SK-N-SH (cell line): ENCODE data around the gene CASZ1. TPM values are rescaled to one million over a fixed set of nuclear protein-coding genes. Genes with fewer than 3 reads are reported as not detected.

Source experiments
- CTCF ChIA-PET: fragments of 300-600, 350-600 bp; formaldehyde crosslinking; extraction: SDS; loops from one replicate; lab custom pipeline; 2021; lab: Yijun Ruan, JAX
- POLR2A ChIA-PET: fragments of 350-600 bp; sonication (Branson Sonifier 250); formaldehyde crosslinking; extraction: SDS; loops from one replicate; lab custom pipeline; 2020; ENCODE audit warnings: antibody characterized with exemption, inconsistent platforms; lab: Yijun Ruan, JAX
- DNase-seq: peaks from one replicate; pipeline ENCODE4 v3.0.0; 2012
- H2AFZ ChIP-seq: fragments of 200-600 bp; sonication (generic); 2 replicates; pipeline ENCODE4 v1.8.1; 2016; ENCODE audit warnings: antibody characterized with exemption, mild to moderate bottlenecking, low read depth
- H3F3A ChIP-seq: fragments of 200-600 bp; sonication (generic); replicated peaks from 2 replicates; pipeline ENCODE3; 2016; ENCODE audit warnings: antibody characterized with exemption, mild to moderate bottlenecking; ENCODE audit not compliant: insufficient read depth
- H3K27ac ChIP-seq, 2 experiments: fragments of 200-500 bp in 1 of 2; fragments of 200-600 bp in 1 of 2; sonication (Bioruptor generic) in 1 of 2; sonication (generic), shearing (Covaris generic) in 1 of 2; 2 replicates each; pipeline versions ENCODE4 v1.5.1 to v1.6.1; 2014 to 2016; ENCODE audit warnings: low read depth in 2 of 2, inconsistent platforms in 1 of 2, low read length in 1 of 2, mild to moderate bottlenecking in 1 of 2, mixed read lengths in 1 of 2
- H3K27me3 ChIP-seq: fragments of 200-600 bp; sonication (generic), shearing (Covaris generic); 2 replicates; pipeline ENCODE4 v1.6.1; 2016; ENCODE audit warnings: mixed run types; ENCODE audit not compliant: insufficient read depth
- H3K36me3 ChIP-seq, 2 experiments: fragments of 200-500 bp in 1 of 2; fragments of 200-600 bp in 1 of 2; sonication (Bioruptor generic) in 1 of 2; sonication (generic) in 1 of 2; replicated peaks in 1 of 2; 2 replicates each; pipeline versions ENCODE3 to v1.5.1; 2014 to 2016; ENCODE audit warnings: low read length in 1 of 2, mild to moderate bottlenecking in 1 of 2; ENCODE audit not compliant: insufficient read depth in 2 of 2, control insufficient read depth in 1 of 2
- H3K4me1 ChIP-seq, 2 experiments: fragments of 200-500 bp in 1 of 2; fragments of 200-600 bp in 1 of 2; sonication (Bioruptor generic) in 1 of 2; sonication (generic), shearing (Covaris generic) in 1 of 2; 2 replicates each; pipeline versions ENCODE4 v1.5.1 to v1.6.1; 2014 to 2016; ENCODE audit warnings: low read depth in 1 of 2, low read length in 1 of 2, mixed run types in 1 of 2; ENCODE audit not compliant: insufficient read depth in 2 of 2, control insufficient read depth in 1 of 2
- H3K4me2 ChIP-seq: fragments of 200-600 bp; sonication (generic), shearing (Covaris generic); 2 replicates; pipeline ENCODE4 v1.6.1; 2017; ENCODE audit warnings: mixed run types
- H3K4me3 ChIP-seq, 2 experiments: fragments of 200-500 bp in 1 of 2; fragments of 200-600 bp in 1 of 2; sonication (Bioruptor generic) in 1 of 2; sonication (generic), shearing (Covaris generic) in 1 of 2; 2 replicates each; pipeline versions ENCODE4 v1.5.1 to v1.8.1; 2014 to 2016; ENCODE audit warnings: low read depth in 2 of 2, inconsistent platforms in 1 of 2, low read length in 1 of 2, mild to moderate bottlenecking in 1 of 2, mixed read lengths in 1 of 2, moderate library complexity in 1 of 2
- H3K79me2 ChIP-seq: fragments of 200-600 bp; sonication (generic); 2 replicates; pipeline ENCODE4 v1.8.1; 2017; ENCODE audit warnings: mild to moderate bottlenecking; ENCODE audit not compliant: insufficient read depth
- H3K9ac ChIP-seq: fragments of 200-600 bp; sonication (generic); 2 replicates; pipeline ENCODE4 v1.6.1; 2017; ENCODE audit warnings: mixed run types
- H3K9me2 ChIP-seq: fragments of 200-600 bp; sonication (generic); 2 replicates; pipeline ENCODE4 v1.6.1; 2017; ENCODE audit warnings: mixed run types
- H3K9me3 ChIP-seq: fragments of 200-600 bp; sonication (generic); 2 replicates; pipeline ENCODE4 v1.6.1; 2017; ENCODE audit warnings: mixed run types, mild to moderate bottlenecking, moderate library complexity
- H4K20me1 ChIP-seq: fragments of 200-600 bp; sonication (generic); 2 replicates; pipeline ENCODE4 v1.6.1; 2017; ENCODE audit warnings: mild to moderate bottlenecking, mixed run types; ENCODE audit not compliant: insufficient read depth
- CHD2 ChIP-seq: fragments of 150-350 bp; IDR thresholded peaks from 2 replicates; pipeline ENCODE4 v1.6.1; 2018; ENCODE audit warnings: low read length; ENCODE audit not compliant: partially characterized antibody
- CTCF ChIP-seq: fragments of 200-600 bp; sonication (generic); IDR thresholded peaks from 2 replicates; pipeline ENCODE4 v1.6.1; 2017; ENCODE audit warnings: antibody characterized with exemption, mild to moderate bottlenecking, moderate library complexity
- EP300 ChIP-seq, 2 experiments: IDR thresholded peaks; 2 replicates each; pipeline versions ENCODE4 v1.4.0 to v1.6.1; 2012; ENCODE audit warnings: borderline replicate concordance in 1 of 2, low read depth in 1 of 2, low read length in 1 of 2
- FOXM1 ChIP-seq: IDR thresholded peaks from 2 replicates; pipeline ENCODE4 v1.4.0; 2012; ENCODE audit warnings: low read depth, mild to moderate bottlenecking
- IRF3 ChIP-seq: fragments of 150-350 bp; IDR thresholded peaks from 2 replicates; pipeline ENCODE4 v1.6.1; 2016; ENCODE audit warnings: mild to moderate bottlenecking, low read depth, low read length
- JUND ChIP-seq: IDR thresholded peaks from 2 replicates; pipeline ENCODE4 v1.4.0; 2012
- RAD21 ChIP-seq: IDR thresholded peaks from 2 replicates; pipeline ENCODE4 v1.6.1; 2012; ENCODE audit warnings: mild to moderate bottlenecking, low read length
- RXRA ChIP-seq: IDR thresholded peaks from 2 replicates; pipeline ENCODE4 v1.4.0; 2012; ENCODE audit warnings: low read depth, mild to moderate bottlenecking, borderline replicate concordance
- SMC3 ChIP-seq: IDR thresholded peaks from 2 replicates; pipeline ENCODE4 v1.6.1; 2012; ENCODE audit warnings: low read depth, low read length, improper control_type of control experiment
- WGBS: methylation state at CpG from one replicate; pipeline ENCODE4 v1.1.6; 2017; ENCODE audit warnings: low lambda C conversion rate; 5-methylcytosine and 5-hydroxymethylcytosine counted together
- polyA plus RNA-seq, 3 experiments: library from polyadenylated mRNA; depleted of rRNA; stranded (reverse); fragments of >200 nt; gene quantifications; 2 replicates each; pipeline ENCODE4 v1.2.3, GENCODE V29; 2012

The CASZ1 gene
- polyA plus RNA-seq, 1 of the 3 experiments (the other 2 are of a cell fraction) = 0.51 TPM

- no peaks in the 10 kb centered on the region for H3K9me3 ChIP-seq
Measured at GRCh38 chr1:10823000-10823401, 26.6 kb upstream of the CASZ1 start.

GRCh38 chr1:10821388-10821787, 24.9 kb upstream of the CASZ1 start:
- H3K9ac ChIP-seq = no peak overlapping the region
- TF ChIP-seq SMC3 (no peak), RXRA (no peak)
- TF ChIP-seq, all 33 proteins: peak for 0
- Histone ChIP-seq H3K4me3 (no peak overlapping the region), H3K27ac (no peak overlapping the region), H3K27me3 (no peaks in the 10 kb centered on the region; the same call in 1 of the 2 replicates), H3K4me2 (no peak overlapping the region), H3K9me2 (no peaks in the 10 kb centered on the region), H4K20me1 (no peaks in the 10 kb centered on the region), H3K36me3 (no peaks in the 10 kb centered on the region), H3F3A (no peaks in the 10 kb centered on the region), H3K79me2 (no peaks in the 10 kb centered on the region), H3K9me3 (no peaks in the 10 kb centered on the region), H3K4me1 (peaks cover 0 to 3% of the 10 kb centered on the region in 2 experiments; a peak in 1 of 4 replicates), H2AFZ (no peak overlapping the region)
- POLR2A ChIA-PET = no interaction called here
- DNase-seq = no peak
- CTCF ChIA-PET = interaction anchor here (1.6 to 1.7 kb wide), 2 partner anchors 46 to 327 kb away, joined by 4 read pairs; no protein-coding TSS in a partner anchor
- 79% methylated on average over 2 of the region's 2 CpGs for WGBS

More at GRCh38 chr1:10823000-10823401, 26.6 kb upstream of the CASZ1 start:
- Histone ChIP-seq H2AFZ (no peak overlapping the region), H3K9ac (no peak overlapping the region), H3K4me3 (no peak overlapping the region), H3K4me1 (peaks cover 0 to 3% of the 10 kb centered on the region in 2 experiments; a peak in 1 of 4 replicates), H3K4me2 (no peak overlapping the region), H3K27ac (no peak overlapping the region), H3K36me3 (no peaks in the 10 kb centered on the region), H3K79me2 (no peaks in the 10 kb centered on the region), H3K27me3 (no peaks in the 10 kb centered on the region), H3F3A (no peaks in the 10 kb centered on the region), H3K9me2 (no peaks in the 10 kb centered on the region)
- ChIA-PET CTCF (interaction anchor here (0.7 kb wide), 1 partner anchor 329 kb away, joined by 3 read pairs; no protein-coding TSS in a partner anchor), POLR2A (no interaction called here)
- WGBS = 79% methylated on average over 12 of the region's 14 CpGs
- no peak for DNase-seq
- no peak for TF ChIP-seq CTCF
- no peak for TF ChIP-seq CHD2
- TF ChIP-seq EP300 (IDR thresholded peaks at IDR 0.05; ENCODE audit: borderline replicate concordance in 1 of 2, low read depth in 1 of 2, low read length in 1 of 2) = no peak
- TF ChIP-seq JUND = no peak
- TF ChIP-seq FOXM1 = no peak
- TF ChIP-seq RAD21 = no peak
- TF ChIP-seq IRF3 = no peak
- TF ChIP-seq, all 33 proteins: peak for 0
- no peaks in the 10 kb centered on the region for H4K20me1 ChIP-seq
